CD4-positive, alpha-beta T cell treated with Interleukin-15 for 4 hours (primary cell): ENCODE measurements around the gene CFAP92.

ENCODE experiments used
- DNase-seq: peaks from one replicate; pipeline ENCODE4 v3.0.0-alpha.2; 2020; ENCODE audit warnings: low spot score

CFAP92 gene

DNA sequence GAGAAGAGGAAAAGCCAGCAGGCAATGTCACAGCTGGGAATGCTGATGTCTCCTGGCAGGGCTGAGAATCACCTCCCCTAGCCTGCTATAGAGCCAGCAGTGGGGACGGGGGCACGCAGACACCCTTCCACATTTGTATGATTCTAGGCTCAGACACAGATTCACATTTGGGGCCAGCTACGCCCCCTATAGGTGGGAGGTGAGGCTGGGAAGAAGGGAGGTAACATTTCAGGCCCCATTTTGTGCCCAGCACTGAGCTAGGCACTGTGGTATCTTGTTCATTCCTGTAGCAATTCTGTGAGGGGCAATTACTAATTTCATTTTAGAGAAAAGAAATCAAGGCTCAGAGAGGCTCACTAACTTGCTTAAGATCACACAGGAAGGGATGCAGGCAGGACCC is 130.3 kb downstream of the CFAP92 start:
- no peak for DNase-seq

DNA sequence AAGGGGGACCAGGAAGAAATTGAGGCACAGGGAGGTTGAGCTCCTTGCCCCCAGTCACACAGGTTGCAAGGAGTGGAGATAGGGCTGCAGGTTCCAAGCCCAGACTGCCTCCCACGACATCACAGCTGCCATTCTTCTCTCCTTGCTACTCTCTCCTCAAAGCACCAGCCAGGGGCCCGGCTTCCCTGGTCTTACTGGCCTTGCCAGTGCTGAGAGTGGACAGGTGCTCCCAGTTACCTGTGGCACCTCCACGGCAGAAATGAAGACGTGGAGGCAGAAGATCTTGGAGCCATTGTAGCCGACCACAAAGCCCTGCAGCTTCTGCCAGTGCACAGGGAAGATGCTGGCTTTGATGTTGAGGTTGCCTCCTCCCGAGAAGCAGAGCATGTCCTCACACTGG is 132.4 kb downstream of the CFAP92 start:
- DNase-seq: no peak
